NCI-H1105 treated with DMSO at 0.1 percent for 48 hours (cell line): Measurements from ENCODE around the gene HAP1.
A peak's percentile ranks its signal among the peaks of the same experiment; 100 is the strongest.
"Not testable (repeated sequence)": the region's sequence is repeated elsewhere in the genome, so short reads cannot be mapped to it uniquely, and the experiment has no call there.

ENCODE experiments used
- DNase-seq: peaks from one replicate; lab custom pipeline; 2025; lab: John Stamatoyannopoulos, UW

HAP1 gene

DNA sequence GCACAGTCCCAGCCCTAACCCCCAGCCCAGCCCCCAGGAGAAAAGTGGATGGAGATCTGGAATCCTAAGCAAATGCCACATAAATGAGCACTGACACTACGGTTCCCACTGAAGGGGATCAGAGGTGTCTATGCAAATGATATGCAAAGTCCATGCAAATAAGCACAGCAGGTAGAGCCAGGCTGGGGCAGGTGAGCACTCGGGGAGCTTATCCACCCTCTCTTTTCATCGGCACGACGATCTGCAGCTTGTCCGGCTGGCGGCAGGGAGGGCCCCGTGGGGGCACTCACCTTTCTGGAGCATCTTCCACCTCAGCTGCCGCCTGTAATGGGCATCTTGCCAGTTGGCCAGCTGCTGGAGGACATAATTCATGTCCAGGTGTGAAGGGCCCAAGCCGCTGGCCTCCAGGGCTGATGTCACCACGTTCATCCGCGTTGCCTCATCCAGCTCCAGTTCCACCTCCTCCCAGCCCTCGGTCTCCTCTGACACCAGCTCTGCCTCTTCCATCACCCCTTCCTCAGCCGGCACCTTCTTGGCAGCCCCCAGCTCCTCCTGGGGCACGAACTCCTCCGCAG, 9.9 kb downstream of the HAP1 start:
- no peak for DNase-seq

DNA sequence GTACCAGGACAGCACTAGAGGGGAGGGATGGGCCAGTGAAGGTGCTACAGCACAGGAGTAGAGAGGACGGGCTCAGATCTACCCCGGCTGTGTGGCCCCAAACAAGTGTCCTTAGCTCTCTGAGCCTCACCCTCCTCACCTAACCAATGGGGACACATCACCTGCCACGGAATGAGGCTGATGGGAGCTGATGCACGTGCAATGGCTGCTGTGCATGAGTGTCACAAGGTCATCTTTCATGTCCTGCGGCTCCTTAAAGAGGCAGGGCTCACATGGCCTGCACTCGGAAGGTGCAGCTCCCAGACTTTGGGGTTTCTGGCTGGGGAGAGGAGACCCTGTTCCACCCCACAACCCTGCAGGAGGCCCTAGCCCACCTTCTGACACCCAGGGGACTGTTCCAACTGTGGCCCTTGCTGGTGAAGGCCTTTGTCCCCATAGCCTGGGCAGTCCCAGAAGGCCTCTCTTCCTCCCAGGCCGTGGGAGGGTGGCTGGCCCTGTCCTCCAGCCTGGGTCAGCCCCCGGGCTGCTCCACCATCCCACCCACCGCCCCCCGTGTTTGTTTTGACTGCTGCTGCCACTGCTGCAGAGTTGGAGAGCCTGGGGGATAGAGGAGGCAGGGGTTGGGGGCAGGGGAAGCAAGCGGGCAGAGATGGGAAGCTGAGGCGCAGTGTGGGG, 10.5 kb downstream of the HAP1 start:
- no peak for DNase-seq

DNA sequence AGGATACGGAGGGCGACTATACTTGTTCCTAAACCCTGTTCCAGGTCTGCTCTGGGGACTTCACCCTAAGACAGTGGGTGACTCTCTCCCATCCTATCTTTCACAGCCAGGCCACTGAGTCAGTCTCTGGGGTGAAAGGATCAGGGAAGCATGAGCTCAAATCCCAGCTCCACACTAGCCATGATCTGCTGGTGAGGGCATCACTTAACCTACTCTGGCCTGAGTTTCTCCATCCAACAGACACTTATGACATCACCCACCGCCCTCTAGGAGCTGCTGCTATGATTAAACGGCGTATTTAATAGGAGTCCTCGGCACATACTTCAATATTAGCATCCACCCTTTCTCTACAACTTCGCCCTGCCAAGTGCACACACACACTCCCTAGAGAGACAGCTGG, 12.2 kb downstream of the HAP1 start:
- no peak for DNase-seq

DNA sequence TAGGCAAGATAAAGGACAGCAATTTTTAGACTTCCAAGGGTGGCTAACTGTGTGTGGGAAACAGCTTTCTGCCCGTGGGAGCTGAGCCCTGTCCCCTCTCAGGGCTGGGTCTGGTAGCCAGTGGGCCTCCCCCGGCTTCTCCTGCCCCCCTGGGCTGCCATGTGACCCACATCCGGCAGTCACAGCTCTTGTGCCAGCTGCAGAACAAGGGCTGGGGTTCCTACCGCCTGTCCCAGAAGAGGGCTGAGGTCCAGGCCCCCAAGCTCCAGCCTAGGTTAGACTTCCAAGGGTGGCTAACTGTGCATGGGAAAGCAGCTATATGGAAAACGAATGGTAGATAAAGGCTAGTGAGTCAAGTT, 16.2 kb downstream of the HAP1 start:
- no peak for DNase-seq

DNA sequence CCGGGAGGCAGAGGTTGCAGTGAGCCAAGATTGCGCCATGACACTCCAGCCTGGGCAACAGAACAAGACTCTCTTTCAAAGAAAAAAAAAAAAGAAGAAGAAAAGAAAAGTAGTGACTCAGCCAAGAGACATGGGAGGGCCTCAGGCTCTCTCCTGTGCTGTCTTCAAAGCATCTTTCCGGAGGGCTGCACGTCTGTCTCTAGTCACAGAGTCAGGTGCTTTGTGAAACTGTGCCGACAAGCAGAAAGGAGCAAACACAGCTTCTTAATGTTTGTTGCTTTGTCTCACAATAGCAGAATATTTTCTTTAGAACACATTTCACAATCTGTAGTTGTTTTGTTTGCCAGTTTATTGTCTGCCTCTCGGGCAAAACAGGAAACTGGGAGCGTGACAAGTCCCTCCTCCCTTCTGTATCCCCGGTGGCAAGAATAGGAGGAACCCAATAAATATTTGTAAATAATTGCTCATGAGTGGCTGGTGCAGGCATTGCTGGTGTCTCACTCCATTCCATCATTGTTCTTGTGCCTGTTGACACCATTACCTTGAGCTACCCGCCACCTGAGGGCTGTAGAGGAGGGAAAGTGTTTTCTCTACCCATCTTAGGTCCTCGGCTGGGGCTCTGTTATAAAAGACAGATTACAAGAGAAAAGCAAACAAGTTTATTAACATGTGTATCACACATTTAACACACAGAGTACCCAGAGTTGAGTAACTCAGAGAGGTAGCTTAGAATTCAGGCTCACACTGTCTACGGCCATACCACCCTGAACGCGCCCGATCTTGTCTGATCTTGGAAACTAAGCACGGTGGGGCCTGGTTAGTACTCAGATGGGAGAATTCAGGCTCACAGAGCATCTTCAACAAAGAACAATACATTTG, 16.8 kb downstream of the HAP1 start:
- peak; percentile 30 for DNase-seq

DNA sequence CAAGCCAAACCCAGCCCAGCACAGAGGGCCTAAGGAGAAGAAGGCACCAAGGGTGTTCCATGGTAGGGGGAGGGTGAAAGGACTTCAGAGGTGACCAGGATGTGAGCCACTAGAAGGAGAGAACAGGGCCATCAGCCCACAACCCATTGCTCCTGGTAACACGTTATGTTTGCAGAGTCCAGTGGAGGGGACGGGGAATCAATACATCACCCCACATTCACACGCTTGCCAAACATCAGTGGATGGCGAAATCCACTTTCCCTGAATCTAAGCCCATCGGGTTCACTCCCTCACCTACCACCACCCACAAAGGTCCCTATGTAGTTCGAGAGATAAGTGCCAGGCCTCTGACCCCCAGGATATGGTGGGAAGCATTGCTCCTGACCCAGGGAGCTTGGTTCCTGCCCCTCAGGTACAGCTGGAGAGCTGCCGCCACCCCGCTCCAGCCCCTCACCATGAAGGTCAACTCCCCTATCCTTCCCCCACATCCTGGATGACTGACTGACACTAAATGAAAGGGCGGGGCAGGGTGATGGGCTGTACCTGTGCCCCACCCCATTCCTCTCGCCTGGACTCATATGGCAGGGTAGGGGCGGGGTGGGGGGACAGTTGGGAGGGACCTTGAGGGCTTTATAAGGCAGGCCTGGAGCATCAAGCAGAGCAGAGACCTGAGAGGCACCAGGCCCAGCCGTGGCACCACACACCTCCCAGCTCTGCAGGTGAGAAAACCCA, 22.6 kb downstream of the HAP1 start, which contains the start of gene GAST:
GAST (plus strand) TSS at position 663 of the 732 bp plus-strand sequence. CDS start 3,106 bp downstream, outside the sequence.
- DNase-seq = no peak

DNA sequence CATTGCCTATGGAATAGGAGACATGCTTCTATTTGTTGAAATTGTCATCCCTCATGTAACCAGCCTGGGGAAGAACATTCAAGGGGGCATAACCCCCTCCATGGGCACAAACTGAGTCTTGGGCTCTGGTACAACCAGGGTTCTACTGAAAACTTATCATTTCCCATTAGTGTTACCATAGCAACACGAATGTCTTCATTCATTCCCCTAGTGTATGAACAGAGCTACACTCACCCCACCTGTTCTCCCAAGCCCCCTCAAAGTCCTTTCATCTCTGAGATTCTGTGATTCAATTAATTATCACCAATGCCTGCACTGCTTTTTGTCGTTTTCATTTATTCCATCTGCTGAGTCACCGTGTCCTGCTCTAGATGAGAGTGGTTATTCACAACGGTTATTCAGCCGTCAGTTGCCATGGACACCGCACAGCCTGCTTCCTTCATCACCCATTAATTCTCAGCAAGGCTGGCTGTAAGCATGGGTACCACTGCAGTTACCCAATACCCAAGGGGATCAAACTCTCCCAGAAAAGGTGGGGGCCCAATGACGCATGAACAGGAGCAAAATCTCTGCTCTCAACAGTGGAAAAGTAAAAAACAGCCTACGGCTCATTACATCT, 23.9 kb downstream of the HAP1 start:
- peak; percentile 49 for DNase-seq

DNA sequence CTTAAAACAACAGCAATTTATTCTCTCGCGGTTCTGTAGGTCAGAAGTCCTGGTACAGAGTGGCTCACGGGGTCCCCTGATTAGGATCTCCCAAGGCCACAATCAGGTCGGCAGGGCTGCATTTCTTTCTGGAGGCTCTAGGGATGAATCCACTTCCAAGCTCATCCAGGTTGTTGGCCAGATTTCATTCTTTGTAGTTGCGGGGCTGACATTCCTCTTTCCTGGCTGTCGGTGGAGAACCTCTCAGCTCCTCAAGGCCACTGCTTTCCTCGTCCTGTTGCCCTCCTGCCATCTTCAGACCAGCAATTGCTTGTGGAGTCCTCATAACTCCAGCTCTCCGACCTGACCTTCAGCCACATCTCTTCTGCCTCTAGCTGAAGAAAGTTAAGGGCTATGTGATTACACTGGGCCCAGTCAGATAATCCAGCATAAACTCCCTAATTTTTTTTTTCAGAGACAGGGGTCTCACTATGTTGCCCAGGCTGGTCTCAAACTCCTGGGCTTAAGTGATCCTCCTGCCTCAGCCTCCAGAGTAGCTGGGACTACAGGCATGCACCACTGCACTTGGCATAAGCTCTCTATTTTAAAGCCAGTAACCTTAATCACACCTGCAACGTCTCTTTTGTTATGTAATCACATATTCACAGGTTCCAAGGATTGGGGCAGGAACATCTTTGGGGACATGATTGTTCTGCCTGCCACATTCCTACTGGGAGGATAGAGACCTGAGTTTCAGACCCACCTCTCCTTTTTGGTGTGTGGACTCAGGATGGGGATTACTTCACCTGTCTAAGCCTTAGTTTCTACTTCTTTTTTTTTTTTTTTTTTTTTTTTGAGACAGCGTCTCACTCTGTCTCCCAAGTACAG, 26.4 kb downstream of the HAP1 start:
- DNase-seq = no peak

DNA sequence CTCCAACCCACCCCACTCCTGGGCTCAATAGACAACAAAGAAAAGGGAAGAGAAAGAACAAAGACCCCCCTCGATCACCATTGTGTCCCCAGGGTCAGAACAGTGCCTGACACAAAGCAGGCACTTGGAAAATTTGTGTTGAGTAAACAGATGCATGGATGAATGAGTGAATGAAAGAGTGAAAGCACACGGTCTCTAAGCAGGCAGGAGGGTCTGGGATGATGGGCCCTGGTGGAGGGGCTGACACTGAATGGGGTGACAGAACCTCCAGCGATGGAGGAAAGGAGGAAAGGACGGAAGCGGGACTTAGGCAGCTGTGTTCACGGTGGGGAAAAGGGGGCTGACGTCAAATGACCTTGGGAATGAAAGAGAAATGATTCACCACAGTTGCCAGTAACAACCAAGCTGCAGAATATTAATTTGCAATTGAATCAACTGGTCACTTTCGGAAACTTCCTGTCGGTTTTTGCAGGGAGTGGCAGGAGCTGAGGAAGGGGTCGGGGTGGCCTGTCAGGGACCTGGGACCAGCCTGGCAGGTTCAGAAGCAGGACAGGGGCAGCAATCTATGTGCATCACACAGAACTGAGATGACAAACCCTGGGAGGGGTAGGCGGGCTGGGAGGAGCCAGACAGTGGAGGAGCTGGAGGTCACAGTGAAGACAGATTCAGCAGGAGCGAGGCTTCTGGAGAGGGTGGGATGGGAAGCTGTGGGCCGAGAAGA, 29.0 kb downstream of the HAP1 start:
- no peak for DNase-seq

DNA sequence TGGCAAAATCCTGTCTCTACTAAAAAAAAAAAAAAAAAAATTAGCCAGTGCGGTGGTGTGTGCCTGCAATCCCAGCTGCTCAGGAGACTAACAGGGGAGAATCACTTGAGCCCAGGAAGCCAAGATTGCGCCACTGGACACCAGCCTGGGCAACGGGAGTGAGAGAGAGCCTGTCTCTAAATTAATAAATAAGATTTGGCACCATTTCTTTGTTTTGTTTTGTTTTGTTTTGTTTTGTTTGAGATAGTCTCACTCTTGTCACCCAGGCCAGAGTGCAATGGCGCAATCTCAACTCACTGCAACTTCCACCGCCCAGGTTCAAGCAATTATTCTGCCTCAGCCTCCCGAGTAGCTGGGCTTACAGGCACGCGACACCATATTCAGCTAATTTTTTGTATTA, 31.7 kb downstream of the HAP1 start:
- DNase-seq = no peak

DNA sequence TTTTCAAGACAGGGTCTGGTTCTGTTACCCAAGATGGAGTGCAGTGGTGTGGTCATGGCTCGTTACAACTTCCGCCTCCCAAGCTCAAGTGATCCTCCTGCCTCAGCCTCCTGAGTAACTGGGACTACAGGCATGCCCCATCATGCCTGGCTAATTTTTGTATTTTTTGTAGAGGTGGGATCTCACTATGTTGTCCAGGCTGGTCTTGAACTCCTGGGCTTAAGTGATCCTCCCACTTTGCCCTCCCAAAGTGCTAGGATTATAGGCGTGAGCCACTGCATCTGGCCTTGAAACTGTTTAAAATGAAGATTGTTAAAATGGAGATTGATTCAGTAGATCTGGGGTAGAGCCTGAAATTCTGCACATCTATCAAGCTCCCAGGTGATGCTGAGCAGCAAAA, 33.6 kb downstream of the HAP1 start:
- not testable (repeated sequence) for DNase-seq

DNA sequence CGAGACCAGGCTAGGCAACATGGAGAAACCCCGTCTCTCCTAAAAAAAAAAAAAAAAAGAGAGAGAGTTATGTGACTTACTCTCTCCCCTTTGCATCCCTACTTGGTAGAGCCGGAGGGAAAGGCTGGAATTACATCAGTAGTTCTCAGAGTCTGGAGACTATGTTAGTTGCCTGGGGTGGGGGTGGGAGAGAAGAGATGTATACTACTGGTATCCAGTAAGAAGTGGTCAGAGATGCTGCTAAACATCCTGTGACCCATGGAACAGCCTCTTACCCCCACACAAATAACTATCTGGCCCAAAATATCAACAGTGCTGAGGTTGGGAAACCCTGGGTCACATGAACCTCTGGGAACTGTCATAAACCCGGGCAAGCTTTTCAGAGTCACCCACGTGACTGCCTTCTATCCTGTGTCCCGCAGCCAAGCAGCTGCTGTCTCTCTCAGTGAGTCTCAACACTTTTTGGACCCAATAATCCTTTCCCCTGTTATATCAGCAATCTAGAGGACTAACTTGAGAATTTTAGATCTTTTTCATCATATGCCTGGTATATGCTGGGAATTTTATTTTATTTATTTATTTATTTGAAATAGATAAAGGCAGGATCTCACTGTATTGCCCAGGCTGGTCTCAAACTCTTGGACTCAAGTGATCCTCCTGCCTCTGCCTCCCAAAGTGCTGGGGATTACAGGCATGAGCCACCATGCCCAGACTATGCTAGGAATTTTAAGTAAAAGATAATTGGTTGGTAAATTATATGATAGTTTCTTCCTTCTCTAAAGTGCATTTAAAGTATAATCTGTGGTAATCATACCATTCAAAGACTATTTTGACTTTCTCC, 37.1 kb downstream of the HAP1 start:
- DNase-seq = no peak

DNA sequence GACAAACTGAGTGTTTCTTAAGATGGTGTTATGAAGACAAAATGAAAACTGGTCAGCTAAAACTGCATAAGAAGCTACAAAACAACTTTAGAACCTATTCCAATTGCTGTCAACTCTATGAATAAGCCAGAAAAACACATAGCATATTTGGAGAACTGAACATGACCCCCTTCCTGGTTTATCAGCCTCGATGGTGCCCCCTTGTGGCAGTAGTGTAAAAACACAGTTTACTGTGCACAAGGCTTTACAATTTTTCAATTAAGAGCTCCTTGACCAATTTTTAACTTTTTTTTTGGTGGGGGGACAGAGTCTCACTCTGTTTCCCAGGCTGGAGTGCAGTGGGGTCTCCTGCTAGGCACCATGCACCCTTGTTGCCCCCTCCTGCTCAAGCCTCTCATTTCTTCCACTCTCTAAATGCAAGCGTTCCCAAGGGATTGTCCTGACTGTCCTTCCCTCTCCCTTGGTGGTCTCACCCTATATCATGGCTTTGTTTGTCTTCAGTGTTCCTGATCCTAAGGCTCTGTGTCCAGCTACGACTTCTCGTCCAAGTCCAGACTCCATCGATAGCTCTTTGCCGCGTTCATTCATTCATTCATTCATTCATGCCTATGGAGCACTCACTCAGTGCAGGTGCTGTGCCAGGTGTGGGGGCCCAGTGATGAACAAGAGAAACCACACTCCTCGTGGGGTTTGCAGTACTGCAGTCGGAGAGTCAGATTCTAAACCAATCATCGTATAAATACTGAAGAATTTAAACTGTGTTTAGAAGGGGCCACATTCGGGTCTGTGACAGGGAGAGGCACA, 38.3 kb downstream of the HAP1 start:
- DNase-seq = peak; percentile 57

DNA sequence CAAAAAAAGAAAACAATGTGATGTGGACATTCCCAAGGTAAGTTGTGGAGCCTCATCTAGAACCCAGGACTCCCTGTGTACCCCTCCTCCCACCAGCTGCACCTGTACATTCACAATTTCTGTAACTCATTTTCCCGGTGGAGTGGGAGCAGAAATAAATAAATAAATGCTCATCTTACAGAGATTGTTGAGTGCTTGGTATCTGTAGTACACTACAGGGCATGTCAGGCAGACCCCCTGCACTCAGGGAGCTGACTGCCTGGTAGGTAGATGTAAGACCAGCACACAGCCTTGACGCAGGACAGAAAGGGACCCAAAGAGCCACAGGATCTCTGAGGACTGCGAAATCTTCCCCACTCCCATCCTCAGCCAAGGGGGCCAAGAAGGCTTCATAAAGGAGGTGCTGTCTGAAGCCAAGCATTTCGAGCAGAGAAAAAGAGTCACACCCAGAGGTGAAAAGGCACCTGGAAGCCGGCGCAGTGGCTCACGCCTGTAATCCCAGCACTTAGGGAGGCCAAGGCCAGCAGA, 39.2 kb downstream of the HAP1 start:
- no peak for DNase-seq

DNA sequence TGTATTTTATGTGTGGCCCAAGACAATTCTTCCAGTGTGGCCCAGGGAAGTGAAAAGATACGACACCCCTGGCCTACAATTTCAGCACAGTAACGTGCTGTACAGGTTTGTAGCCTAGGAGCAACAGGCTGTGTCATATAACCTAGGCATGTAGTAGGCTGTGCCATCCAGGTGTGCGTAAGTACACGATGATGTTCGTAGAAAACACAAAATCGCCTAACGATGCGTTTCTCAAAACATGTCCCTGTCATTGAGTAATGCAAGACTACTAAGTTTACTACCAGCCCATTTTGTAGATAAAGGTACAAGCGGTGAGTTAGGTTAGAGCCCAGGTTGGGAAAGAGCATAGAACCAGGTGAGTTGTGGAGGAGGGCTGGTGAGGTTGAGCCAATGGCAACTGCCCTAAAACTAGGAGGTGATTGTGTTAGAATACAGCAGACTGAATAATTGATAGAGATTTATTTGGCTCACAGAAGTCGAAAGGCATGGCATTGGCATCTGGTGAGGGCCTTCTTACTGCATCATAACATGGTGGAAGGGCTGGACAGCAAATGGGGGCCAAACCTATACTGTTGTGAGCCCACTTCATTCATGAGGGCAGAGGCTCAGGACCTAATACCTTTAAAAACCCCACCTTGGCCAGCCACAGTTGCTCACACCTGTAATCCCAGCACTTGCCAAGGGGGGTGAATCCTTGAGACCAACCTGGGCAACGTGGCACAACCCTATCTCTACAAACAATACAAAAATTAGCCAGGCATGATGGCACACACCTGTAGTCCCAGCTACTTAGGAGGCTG, 41.5 kb downstream of the HAP1 start:
- DNase-seq = no peak

DNA sequence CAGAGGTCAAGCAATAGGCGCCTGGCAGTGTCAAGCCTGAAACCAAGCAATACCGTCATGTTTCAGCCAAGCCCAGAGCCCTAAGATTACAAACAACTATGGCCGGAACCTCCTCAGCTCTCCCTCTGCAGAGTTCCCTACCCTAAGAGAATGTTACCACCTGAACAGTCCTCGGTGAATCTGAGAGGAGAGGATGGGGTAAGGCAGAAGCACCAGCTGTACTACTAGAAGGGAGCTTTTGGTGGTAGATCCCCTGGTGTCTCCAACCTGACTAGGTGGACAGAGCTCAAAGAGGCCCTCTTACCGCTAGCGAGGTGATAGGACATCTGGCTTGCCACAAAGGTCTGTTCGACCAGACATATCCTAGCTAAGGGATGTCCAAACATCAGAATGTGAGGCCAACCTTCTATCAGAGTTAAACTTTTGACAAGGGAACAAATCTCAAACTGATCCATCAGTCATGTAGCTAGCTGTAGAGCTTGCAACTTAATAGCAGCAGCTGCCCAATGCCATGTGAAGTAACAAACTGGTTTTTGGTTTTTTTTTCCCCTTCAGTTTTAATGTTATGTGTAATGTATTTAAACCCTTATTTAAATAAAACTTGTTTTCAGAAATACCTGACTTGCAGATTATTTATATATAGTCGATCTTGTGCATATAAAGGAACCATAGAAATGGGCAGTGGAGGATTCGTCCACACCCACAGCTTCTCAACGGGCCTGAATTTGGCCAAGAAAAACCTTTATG, 43.2 kb downstream of the HAP1 start:
- DNase-seq = no peak

DNA sequence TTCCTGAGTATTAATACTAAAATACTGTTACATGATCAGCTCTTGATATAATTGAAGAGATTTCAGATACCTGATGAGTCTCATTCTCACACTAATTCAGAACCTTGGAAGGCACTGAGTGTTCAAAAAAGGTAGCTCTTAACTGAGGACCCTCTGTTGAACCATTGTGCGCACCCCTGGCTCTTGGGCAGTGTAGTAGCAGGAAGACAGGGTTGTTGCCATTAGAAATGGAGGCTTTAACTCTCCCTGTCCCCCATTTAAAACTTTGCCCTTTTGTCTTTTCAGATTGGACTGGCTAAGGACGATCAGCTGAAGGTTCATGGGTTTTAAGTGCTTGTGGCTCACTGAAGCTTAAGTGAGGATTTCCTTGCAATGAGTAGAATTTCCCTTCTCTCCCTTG, 43.9 kb downstream of the HAP1 start:
- no peak for DNase-seq
